ENCODE results near the gene ZMYND19. TPM values are rescaled to one million over a fixed set of nuclear protein-coding genes. Genes with fewer than 3 reads are reported as not detected.

Gene ZMYND19
- total and polyA plus RNA-seq, 2 donors (not counting 3 experiments of a cell fraction or from before 2014, with no cell fraction given) = 22.8 to 32.6 TPM

- Histone ChIP-seq H3K4me3 (replicated peaks in 1 of 3; ENCODE audit: insufficient read depth in 1 of 3, low read depth in 1 of 3, low read length in 3 of 3) (peak within 1 kb of the TSS; percentile 72 to 82 (median 73)), H3K27me3 (ENCODE audit: control insufficient read depth in 2 of 2, insufficient read depth in 2 of 2, low read length in 2 of 2) (no peaks in the 10 kb centered on the region), H3K9me1 (replicated peaks; ENCODE audit: control insufficient read depth, extremely low read depth, insufficient read depth, low read length) (no peaks in the 10 kb centered on the region), H2AFZ (ENCODE audit: low read depth, low read length) (peak within 1 kb of the TSS; percentile 43), H3K4me2 (ENCODE audit: insufficient read depth, low read length) (peak within 1 kb of the TSS; percentile 93), H3K9ac (replicated peaks; ENCODE audit: extremely low read depth, insufficient read depth, low read length) (peak within 1 kb of the TSS; percentile 71), H3K4me1 (ENCODE audit: control insufficient read depth, extremely low read depth, insufficient read depth, low read length) (peaks cover 22% of the 10 kb centered on the region), H3K27ac (ENCODE audit: insufficient read depth, low read depth, low read length) (peak within 1 kb of the TSS; percentile 58), H3K9me3 (replicated peaks; ENCODE audit: control insufficient read depth, insufficient read depth, low read length) (no peaks in the 10 kb centered on the region), H4K20me1 (replicated peaks; ENCODE audit: control insufficient read depth, extremely low read depth, insufficient read depth, low read length) (no peaks in the 10 kb centered on the region), H3K79me2 (ENCODE audit: control insufficient read depth, insufficient read depth, low read length) (peaks cover 56% of the 10 kb centered on the region), H3K36me3 (ENCODE audit: control insufficient read depth in 2 of 2, extremely low read depth in 1 of 2, insufficient read depth in 2 of 2, low read length in 2 of 2) (peaks cover 0 to 13% of the 10 kb centered on the region in 2 experiments)
- intact Hi-C loops (cut with micrococcal nuclease) = loop anchor here (1.0 to 2.0 kb wide), 3 partner anchors 13 to 68 kb away; partner anchors contain the start of genes ARRDC1, MRPL41, PNPLA7 and ZMYND19
- BruUV-seq (replicated peaks) = TSS peak; percentile 40
- CTCF ChIA-PET = interaction anchor here (0.9 to 1.7 kb wide), 5 partner anchors 13 to 55 kb away, joined by 3 to 10 read pairs (median 4); partner anchors contain the start of gene ARRDC1
- TF ChIP-seq MYC (IDR thresholded peaks at IDR 0.05; ENCODE audit: low read depth, low read length) = no peak
- TF ChIP-seq MAX (IDR thresholded peaks at IDR 0.05; ENCODE audit: insufficient read depth, insufficient read length) = no peak
- TF ChIP-seq POLR2A (IDR thresholded peaks at IDR 0.05; ENCODE audit: low read depth, low read length) = peak; percentile 88
- no peak for TF ChIP-seq CTCF (IDR thresholded peaks at IDR 0.05; ENCODE audit: extremely low read depth in 1 of 2, insufficient read depth in 1 of 2, low read depth in 1 of 2, low read length in 2 of 2)
- TF ChIP-seq JUN (IDR thresholded peaks at IDR 0.05; ENCODE audit: borderline replicate concordance, insufficient read depth, insufficient read length, low read depth) = no peak
- TF ChIP-seq FOS (IDR thresholded peaks at IDR 0.05; ENCODE audit: borderline replicate concordance, insufficient read depth, low read length) = no peak
- TF ChIP-seq GATA2 (IDR thresholded peaks at IDR 0.05; ENCODE audit: insufficient read depth, insufficient read length, low read depth, low read length) = no peak
- peak; percentile 92 for TF ChIP-seq POLR2AphosphoS5 (IDR thresholded peaks at IDR 0.05; ENCODE audit: insufficient read depth, low read depth, low read length)
- TF ChIP-seq EZH2 (IDR thresholded peaks at IDR 0.05; ENCODE audit: borderline replicate concordance, low read depth, low read length, severe bottlenecking) = no peak
- FAIRE-seq (peak; percentile 90), DNase-seq (ENCODE audit: low read depth, low spot score) (peak; percentile 83)
- dilution Hi-C loops (cut with MboI; ENCODE audit: extremely low pct_ligation_motif_present, low sequenced_read_pairs) = no loop called here
- POLR2A ChIA-PET = no interaction called here
Observed at GRCh38 chr9:137618105-137619067, 28.1 kb upstream of the ZMYND19 start, which contains the start of gene EHMT1. Gene EHMT1 (plus strand): TSS chr9:137619005. CDS start chr9:137619029, 24 bp downstream.
